Esophagus mucosa (tissue), 1 donor: Measurements from ENCODE around the gene PRR14. TPM values are rescaled to one million over a fixed set of nuclear protein-coding genes. Genes with fewer than 3 reads are reported as not detected.

Experiments
- ATAC-seq: fragments of 200-7000 bp; cut with Tn5 transposase; one replicate; pipeline ENCODE4 v1.9.1; 2020
- total RNA-seq: library from RNA; stranded (reverse); gene quantifications from one replicate; pipeline ENCODE4 v1.2.4, GENCODE V29; 2023
- donor health status: DM: yes; HTN: yes; CAD: no.

The PRR14 gene
- total RNA-seq, 1 donor from 2014 or later, result 27.0 TPM

- ATAC-seq, result peak; percentile 7
Measured at GRCh38 chr16:30659507-30660423, 9.0 kb downstream of the PRR14 start.

GRCh38 chr16:30660424-30661261 lies 9.9 kb downstream of the PRR14 start:
- no peak for ATAC-seq

- ATAC-seq, result no peak
Measured at GRCh38 chr16:30662449-30662848, 11.7 kb downstream of the PRR14 start.

GRCh38 chr16:30663038-30663437 lies 12.3 kb downstream of the PRR14 start:
- ATAC-seq, result no peak

- ATAC-seq, result no peak
Measured at GRCh38 chr16:30663820-30664219, 13.1 kb downstream of the PRR14 start.

GRCh38 chr16:30664616-30665109 lies 13.9 kb downstream of the PRR14 start:
- ATAC-seq, result no peak

- ATAC-seq, result no peak
Measured at GRCh38 chr16:30665155-30665829, 14.5 kb downstream of the PRR14 start.

GRCh38 chr16:30665830-30666190 lies 15.1 kb downstream of the PRR14 start:
- ATAC-seq, result no peak

- ATAC-seq, result no peak
Measured at GRCh38 chr16:30666681-30667080, 15.9 kb downstream of the PRR14 start.

- ATAC-seq, result no peak
Measured at GRCh38 chr16:30667361-30667905, 16.7 kb downstream of the PRR14 start.

- ATAC-seq, result no peak
Measured at GRCh38 chr16:30668393-30668792, 17.6 kb downstream of the PRR14 start.

- ATAC-seq, result peak; percentile 22
Measured at GRCh38 chr16:30669026-30669902, 18.5 kb downstream of the PRR14 start.

- ATAC-seq, result no peak
Measured at GRCh38 chr16:30669903-30670824, 19.4 kb downstream of the PRR14 start.

- no peak for ATAC-seq
Measured at GRCh38 chr16:30675143-30675542, 24.4 kb downstream of the PRR14 start.

- ATAC-seq, result peak; percentile 20
Measured at GRCh38 chr16:30677931-30678585, 27.3 kb downstream of the PRR14 start.

- no peak for ATAC-seq
Measured at GRCh38 chr16:30678586-30678970, 27.8 kb downstream of the PRR14 start.

GRCh38 chr16:30680326-30680725 lies 29.6 kb downstream of the PRR14 start:
- no peak for ATAC-seq

GRCh38 chr16:30688701-30689100 lies 37.9 kb downstream of the PRR14 start:
- ATAC-seq, result no peak

GRCh38 chr16:30691907-30692306 lies 41.1 kb downstream of the PRR14 start:
- no peak for ATAC-seq
